ENCODE results near the gene SLFN11.

DNA sequence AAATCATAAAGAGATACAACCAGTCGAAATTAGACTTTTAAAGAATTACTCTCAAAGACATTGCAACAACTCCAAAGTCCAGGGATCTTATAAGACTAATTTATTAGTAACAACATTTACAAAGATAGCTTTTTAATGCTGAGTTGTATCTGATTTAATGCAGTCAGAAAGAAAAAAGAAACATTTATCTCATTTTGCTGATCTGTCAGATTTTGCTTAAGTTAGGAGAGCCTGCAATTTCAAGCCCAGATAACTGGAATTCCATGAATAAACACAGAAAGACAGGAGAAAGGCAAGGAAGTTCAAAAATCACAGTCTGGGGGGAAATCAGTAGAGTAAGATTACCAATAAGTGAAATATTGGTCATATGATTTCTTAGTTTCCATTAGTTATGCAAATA lies 22.9 kb downstream of the SLFN11 start:
- TF ChIP-seq, protein P1, sequence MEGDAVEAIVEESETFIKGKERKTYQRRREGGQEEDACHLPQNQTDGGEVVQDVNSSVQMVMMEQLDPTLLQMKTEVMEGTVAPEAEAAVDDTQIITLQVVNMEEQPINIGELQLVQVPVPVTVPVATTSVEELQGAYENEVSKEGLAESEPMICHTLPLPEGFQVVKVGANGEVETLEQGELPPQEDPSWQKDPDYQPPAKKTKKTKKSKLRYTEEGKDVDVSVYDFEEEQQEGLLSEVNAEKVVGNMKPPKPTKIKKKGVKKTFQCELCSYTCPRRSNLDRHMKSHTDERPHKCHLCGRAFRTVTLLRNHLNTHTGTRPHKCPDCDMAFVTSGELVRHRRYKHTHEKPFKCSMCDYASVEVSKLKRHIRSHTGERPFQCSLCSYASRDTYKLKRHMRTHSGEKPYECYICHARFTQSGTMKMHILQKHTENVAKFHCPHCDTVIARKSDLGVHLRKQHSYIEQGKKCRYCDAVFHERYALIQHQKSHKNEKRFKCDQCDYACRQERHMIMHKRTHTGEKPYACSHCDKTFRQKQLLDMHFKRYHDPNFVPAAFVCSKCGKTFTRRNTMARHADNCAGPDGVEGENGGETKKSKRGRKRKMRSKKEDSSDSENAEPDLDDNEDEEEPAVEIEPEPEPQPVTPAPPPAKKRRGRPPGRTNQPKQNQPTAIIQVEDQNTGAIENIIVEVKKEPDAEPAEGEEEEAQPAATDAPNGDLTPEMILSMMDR (IDR thresholded peaks at IDR 0.05; ENCODE audit: low read length): no peak
- no peak for TF ChIP-seq EZH2 (IDR thresholded peaks at IDR 0.05; ENCODE audit: borderline replicate concordance, low read length)
